GOT3 (cell line): ENCODE data around the gene RPL36.
"Not testable (repeated sequence)": the region's sequence is repeated elsewhere in the genome, so short reads cannot be mapped to it uniquely, and the experiment has no call there.

Experiments
- DNase-seq: peaks from one replicate; lab custom pipeline; 2025; ENCODE audit warnings: mixed read lengths; lab: John Stamatoyannopoulos, UW

The RPL36 gene

GRCh38 chr19:5690955-5691821, 1.1 kb downstream of the RPL36 start:
- DNase-seq: no peak

GRCh38 chr19:5691822-5692722, 2.0 kb downstream of the RPL36 start:
- DNase-seq: no peak

- no peak for DNase-seq
These were observed 2.7 kb downstream of the RPL36 start for GRCh38 chr19:5692723-5693194.

GRCh38 chr19:5693195-5694166, 3.4 kb downstream of the RPL36 start:
- DNase-seq: no peak

- no peak for DNase-seq
These were observed 4.3 kb downstream of the RPL36 start for GRCh38 chr19:5694167-5694955.

GRCh38 chr19:5694956-5695648, 5.0 kb downstream of the RPL36 start:
- DNase-seq: no peak

GRCh38 chr19:5695649-5696195, 5.6 kb downstream of the RPL36 start:
- no peak for DNase-seq

GRCh38 chr19:5696196-5697021, 6.3 kb downstream of the RPL36 start:
- DNase-seq: no peak

- DNase-seq: no peak
These were observed 7.2 kb downstream of the RPL36 start for GRCh38 chr19:5697022-5697889.

GRCh38 chr19:5697890-5698634, 8.0 kb downstream of the RPL36 start:
- DNase-seq: no peak

- no peak for DNase-seq
These were observed 8.7 kb downstream of the RPL36 start for GRCh38 chr19:5698635-5699422.

GRCh38 chr19:5700455-5701092, 10.5 kb downstream of the RPL36 start:
- no peak for DNase-seq

- not testable (repeated sequence) for DNase-seq
These were observed 11.9 kb downstream of the RPL36 start for GRCh38 chr19:5702053-5702410.

GRCh38 chr19:5703819-5704818, 14.0 kb downstream of the RPL36 start:
- no peak for DNase-seq

GRCh38 chr19:5705552-5705951, 15.5 kb downstream of the RPL36 start:
- DNase-seq: no peak
